Activated CD8-positive, alpha-beta memory T cell treated with anti-CD3 and anti-CD28 coated beads, Interleukin-2, amount 50 U/mL, for 24 hours (primary cell): ENCODE measurements around the gene ABCG4.
A peak's percentile ranks its signal among the peaks of the same experiment; 100 is the strongest.
"Not testable (repeated sequence)": the region's sequence is repeated elsewhere in the genome, so short reads cannot be mapped to it uniquely, and the experiment has no call there.

Experiments
- DNase-seq: peaks from one replicate; pipeline ENCODE4 v3.0.0-alpha.2; 2020; ENCODE audit errors: extremely low read depth

ABCG4 gene

DNA sequence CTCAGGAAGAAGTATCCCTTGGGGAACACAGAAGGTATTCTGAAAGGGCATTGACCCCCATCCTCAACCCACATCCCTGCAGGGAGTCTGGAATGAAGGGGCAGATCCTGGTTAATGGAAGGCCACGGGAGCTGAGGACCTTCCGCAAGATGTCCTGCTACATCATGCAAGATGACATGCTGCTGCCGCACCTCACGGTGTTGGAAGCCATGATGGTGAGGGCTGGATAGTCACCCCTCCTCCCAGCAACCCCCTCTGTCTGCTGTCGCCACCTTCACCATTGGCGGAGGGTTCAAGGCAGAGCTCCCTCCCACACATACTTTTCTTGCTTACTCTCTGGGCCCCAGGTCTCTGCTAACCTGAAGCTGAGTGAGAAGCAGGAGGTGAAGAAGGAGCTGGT is 5.3 kb downstream of the ABCG4 start:
- DNase-seq, result no peak

GRCh38 chr11:119155733-119156492 is 7.1 kb downstream of the ABCG4 start:
- DNase-seq, result no peak

DNA sequence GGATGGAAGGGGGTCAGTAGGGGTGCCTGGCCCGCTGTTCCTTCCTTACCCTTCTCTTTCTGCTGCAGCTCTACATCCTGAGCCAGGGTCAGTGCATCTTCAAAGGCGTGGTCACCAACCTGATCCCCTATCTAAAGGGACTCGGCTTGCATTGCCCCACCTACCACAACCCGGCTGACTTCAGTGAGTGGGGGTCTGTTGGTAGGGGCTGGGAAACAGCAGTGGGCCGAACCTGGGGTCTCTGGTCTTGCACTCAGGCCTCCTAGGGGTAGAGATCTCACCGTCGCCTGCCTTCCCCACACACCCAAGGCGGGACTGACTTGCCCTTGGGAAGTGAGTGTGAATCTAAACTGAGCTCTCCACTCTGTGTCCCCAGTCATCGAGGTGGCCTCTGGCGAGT is 7.6 kb downstream of the ABCG4 start:
- DNase-seq, result no peak

GRCh38 chr11:119157063-119157462 is 8.2 kb downstream of the ABCG4 start:
- DNase-seq, result no peak

DNA sequence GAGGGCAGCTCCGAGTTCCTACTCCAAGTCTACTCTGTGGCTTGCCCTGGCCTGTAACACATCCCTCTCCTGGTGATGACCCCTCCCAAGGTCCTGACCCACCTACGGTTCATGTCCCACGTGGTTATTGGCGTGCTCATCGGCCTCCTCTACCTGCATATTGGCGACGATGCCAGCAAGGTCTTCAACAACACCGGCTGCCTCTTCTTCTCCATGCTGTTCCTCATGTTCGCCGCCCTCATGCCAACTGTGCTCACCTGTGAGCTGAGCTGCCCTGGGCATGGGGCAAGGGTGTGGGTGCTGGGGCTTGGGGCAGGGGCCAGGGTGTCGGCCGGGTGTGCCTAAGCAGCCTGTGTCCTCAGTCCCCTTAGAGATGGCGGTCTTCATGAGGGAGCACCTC is 9.6 kb downstream of the ABCG4 start:
- DNase-seq, result no peak

GRCh38 chr11:119160151-119160550 is 11.3 kb downstream of the ABCG4 start:
- DNase-seq, result no peak

DNA sequence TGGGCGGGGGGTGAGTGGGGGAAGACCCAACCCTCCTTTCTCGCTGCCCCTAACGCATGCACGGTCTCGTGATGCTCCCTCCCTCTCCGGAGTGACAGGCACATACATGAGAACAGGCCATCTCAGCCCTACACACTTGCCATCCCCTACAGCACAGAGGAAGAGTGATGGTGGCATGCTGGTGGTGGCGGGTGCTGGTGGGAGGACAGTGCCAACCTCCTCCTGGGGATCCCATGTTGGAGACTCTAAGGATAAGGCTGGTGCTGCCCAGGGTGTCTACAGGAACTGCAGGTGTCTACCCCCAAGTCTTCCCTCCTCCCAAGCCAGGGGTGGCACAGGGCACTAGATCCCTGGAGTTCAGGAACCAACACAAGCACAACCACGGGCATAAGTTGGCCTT is 13.0 kb downstream of the ABCG4 start:
- DNase-seq, result no peak

- no peak for DNase-seq
These were observed 17.7 kb downstream of the ABCG4 start for GRCh38 chr11:119166368-119167076.

GRCh38 chr11:119167077-119167458 is 18.2 kb downstream of the ABCG4 start:
- DNase-seq, result not testable (repeated sequence)

DNA sequence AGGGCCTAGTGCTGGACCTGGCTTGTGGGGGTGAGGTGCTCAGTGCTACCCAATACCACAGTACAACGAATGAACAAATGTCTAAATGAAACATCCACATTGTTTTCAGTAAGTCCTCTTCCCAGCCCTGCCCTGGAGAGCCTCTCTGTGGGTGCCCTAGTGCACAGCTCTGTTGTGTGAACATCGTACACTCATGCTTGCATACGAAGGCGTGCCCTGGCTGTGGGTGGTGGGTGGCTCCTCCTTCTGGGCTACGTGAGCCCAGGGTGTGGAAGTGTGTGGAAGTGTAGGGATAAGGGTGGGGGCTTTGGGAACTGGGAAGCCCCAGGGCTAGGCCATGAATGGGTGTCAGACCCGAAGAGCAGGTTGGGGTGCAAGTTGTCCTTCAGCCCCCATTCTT is 19.1 kb downstream of the ABCG4 start:
- no peak for DNase-seq

- peak; percentile 73 for DNase-seq
These were observed 19.8 kb downstream of the ABCG4 start, which contains the start of gene NLRX1 for GRCh38 chr11:119168471-119169281. NLRX1 (plus strand) TSS chr11:119168725; CDS start chr11:119171404, 2,679 bp downstream.

DNA sequence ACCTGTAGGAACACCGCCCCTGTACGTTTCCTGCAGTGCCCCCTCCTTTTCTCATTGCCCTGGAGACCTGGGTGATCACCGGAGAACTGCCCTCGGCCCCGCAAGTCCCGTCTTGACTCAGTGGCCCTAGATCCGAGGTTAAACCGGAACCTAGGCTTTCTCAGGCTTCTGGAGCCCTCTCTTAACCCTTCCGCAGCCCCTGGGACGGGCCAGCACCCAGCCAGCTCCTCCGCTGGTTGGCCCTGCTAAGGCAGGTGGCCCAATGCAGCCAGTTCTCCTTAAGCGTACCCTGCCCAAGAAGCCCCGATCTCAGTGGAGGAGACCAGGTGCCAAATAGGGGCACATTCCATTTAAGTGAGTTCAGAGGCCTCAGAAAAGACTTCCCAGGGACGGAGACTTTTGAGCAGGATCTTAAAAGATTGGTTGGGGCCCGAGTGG is 20.4 kb downstream of the ABCG4 start:
- no peak for DNase-seq

- no peak for DNase-seq
These were observed 23.7 kb downstream of the ABCG4 start for GRCh38 chr11:119172513-119172912.

- no peak for DNase-seq
These were observed 24.6 kb downstream of the ABCG4 start for GRCh38 chr11:119173453-119173852.

- no peak for DNase-seq
These were observed 26.7 kb downstream of the ABCG4 start for GRCh38 chr11:119175493-119176077.

GRCh38 chr11:119178166-119178680 is 29.4 kb downstream of the ABCG4 start:
- DNase-seq, result no peak

DNA sequence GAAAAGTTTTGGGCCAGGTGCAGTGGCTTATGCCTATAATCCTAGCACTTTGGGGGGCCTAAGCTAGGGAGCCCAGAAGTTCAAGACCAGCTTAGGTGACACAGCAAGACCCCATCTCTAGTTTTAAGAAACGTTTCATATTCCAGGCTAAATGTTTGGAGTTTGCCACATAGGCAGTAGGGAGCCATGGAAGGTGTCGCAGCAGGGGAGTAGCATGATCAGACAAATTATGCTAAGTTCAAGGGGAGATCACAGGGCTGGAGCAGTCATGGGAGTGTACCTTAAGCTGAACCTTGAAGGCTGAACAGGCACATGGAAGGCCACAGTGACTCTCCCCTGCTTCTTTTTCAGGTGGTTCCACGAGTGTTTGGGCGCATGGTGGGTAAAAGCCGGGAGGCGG is 30.5 kb downstream of the ABCG4 start:
- DNase-seq, result no peak

DNA sequence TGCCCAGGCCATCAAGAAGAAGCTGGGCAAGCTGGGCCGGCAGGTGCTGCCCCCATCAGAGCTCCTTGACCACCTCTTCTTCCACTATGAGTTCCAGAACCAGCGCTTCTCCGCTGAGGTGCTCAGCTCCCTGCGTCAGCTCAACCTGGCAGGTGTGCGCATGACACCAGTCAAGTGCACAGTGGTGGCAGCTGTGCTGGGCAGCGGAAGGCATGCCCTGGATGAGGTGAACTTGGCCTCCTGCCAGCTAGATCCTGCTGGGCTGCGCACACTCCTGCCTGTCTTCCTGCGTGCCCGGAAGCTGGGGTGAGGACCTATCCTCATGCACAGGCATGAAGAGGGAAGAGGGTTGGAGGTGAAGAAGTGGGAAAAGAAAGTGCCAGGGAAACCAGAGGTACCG is 31.1 kb downstream of the ABCG4 start:
- DNase-seq, result no peak

DNA sequence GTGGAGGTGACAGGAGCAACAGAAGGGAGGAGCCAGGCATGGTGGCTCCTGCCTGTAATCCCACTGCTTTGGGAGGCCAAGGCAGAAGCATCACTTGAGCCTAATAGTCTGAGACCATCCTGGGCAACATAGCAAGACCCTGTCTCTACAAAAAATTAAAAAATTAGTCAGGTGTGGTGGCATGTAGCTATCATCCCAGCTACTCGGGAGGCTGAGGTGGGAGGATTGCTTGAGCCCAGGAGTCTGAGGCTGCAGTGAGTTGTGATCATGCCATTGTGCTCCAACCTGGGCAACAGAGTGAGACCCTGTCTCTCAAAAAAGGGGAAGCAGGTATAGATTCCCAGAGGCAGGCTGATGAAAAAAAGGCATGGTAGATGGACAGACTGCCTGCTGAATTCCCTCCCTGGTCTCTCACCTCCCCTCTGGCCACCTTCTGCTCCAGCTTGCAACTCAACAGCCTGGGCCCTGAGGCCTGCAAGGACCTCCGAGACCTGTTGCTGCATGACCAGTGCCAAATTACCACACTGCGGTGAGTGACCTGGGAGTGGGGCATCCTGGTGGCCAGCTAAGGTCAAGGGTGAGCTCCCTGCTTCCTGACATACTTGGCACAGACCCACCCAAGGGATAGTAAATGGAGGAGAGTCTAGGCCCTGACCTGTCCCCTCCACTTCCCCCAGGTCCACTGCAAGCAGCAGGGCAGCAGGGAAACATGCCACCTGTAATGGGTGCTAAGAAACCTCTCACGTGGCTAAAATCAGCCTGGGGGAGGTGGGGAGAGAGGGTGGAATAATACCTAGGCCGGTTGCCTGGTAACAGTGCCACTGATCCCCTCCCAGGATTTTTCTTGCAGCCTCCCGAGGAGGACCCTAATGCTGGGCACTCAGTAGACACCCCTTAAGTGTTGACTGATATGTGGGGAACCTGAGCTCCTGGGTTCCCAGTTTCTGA is 32.2 kb downstream of the ABCG4 start:
- no peak for DNase-seq

GRCh38 chr11:119181677-119182412 is 33.0 kb downstream of the ABCG4 start:
- DNase-seq, result no peak
